ENCODE results near the gene PROX1.

- TF ChIP-seq CTCF (IDR thresholded peaks at IDR 0.05; ENCODE audit: low read depth, low read length, poor library complexity, severe bottlenecking) (no peak), EZH2phosphoT487 (IDR thresholded peaks at IDR 0.05; ENCODE audit: borderline replicate concordance, low read length) (no peak)
Observed at GRCh38 chr1:213947200-213947801, 40.5 kb upstream of the PROX1 start.

Data from DOHH2 (cell line).